ENCODE results near the gene MTA3.
"Not testable (repeated sequence)": the region's sequence is repeated elsewhere in the genome, so short reads cannot be mapped to it uniquely, and the experiment has no call there.

The MTA3 gene

GRCh38 chr2:42572297-42573081 lies 4.1 kb downstream of the MTA3 start:
- no peak for DNase-seq (ENCODE audit: extremely low spot score)
- ChIA-PET CTCF (interaction anchor here (0.9 to 1.4 kb wide), 3 partner anchors 9 to 90 kb away, joined by 3 read pairs; no protein-coding TSS in a partner anchor), POLR2A (no interaction called here)
- no peak for TF ChIP-seq CTCF (IDR thresholded peaks at IDR 0.05; ENCODE audit: control extremely low read depth, extremely low read depth, low read depth, missing control alignments)

GRCh38 chr2:42573256-42573655 lies 4.8 kb downstream of the MTA3 start:
- POLR2A ChIA-PET = no interaction called here
- no peak for TF ChIP-seq CTCF (IDR thresholded peaks at IDR 0.05; ENCODE audit: control extremely low read depth, extremely low read depth, low read depth, missing control alignments)
- no peak for DNase-seq (ENCODE audit: extremely low spot score)
- CTCF ChIA-PET = interaction anchor here (0.9 to 1.4 kb wide), 2 partner anchors 10 to 89 kb away, joined by 3 read pairs; no protein-coding TSS in a partner anchor

- ChIA-PET CTCF (interaction anchor here (1.0 to 1.8 kb wide), 4 partner anchors 9 to 88 kb away, joined by 3 to 7 read pairs (median 4); no protein-coding TSS in a partner anchor), POLR2A (no interaction called here)
- DNase-seq (ENCODE audit: extremely low spot score) = no peak
- no peak for TF ChIP-seq CTCF (IDR thresholded peaks at IDR 0.05; ENCODE audit: control extremely low read depth, extremely low read depth, low read depth, missing control alignments)
Observed at GRCh38 chr2:42575458-42576064, 7.1 kb downstream of the MTA3 start.

- ChIA-PET POLR2A (no interaction called here), CTCF (interaction anchor here (1.2 to 2.1 kb wide), 2 partner anchors 12 to 16 kb away, joined by 3 to 5 read pairs; no protein-coding TSS in a partner anchor)
- no peak for TF ChIP-seq CTCF (IDR thresholded peaks at IDR 0.05; ENCODE audit: control extremely low read depth, extremely low read depth, low read depth, missing control alignments)
- DNase-seq (ENCODE audit: extremely low spot score) = no peak
Observed at GRCh38 chr2:42578621-42579020, 10.2 kb downstream of the MTA3 start.

GRCh38 chr2:42581257-42581656 lies 12.8 kb downstream of the MTA3 start:
- DNase-seq (ENCODE audit: extremely low spot score) = no peak
- CTCF ChIA-PET = no interaction called here
- no peak for TF ChIP-seq CTCF (IDR thresholded peaks at IDR 0.05; ENCODE audit: control extremely low read depth, extremely low read depth, low read depth, missing control alignments)
- POLR2A ChIA-PET = interaction anchor here (0.6 kb wide), 1 partner anchor 17 kb away, joined by 4 read pairs; no protein-coding TSS in a partner anchor

- DNase-seq (ENCODE audit: extremely low spot score); POLR2A ChIA-PET: not testable (repeated sequence)
- CTCF ChIA-PET = interaction anchor here (0.9 kb wide), 1 partner anchor 79 kb away, joined by 3 read pairs; no protein-coding TSS in a partner anchor
Observed at GRCh38 chr2:42584628-42585027, 16.2 kb downstream of the MTA3 start.

GRCh38 chr2:42585779-42586178 lies 17.3 kb downstream of the MTA3 start:
- no peak for TF ChIP-seq CTCF (IDR thresholded peaks at IDR 0.05; ENCODE audit: control extremely low read depth, extremely low read depth, low read depth, missing control alignments)
- POLR2A ChIA-PET = no interaction called here
- CTCF ChIA-PET = no interaction called here
- no peak for DNase-seq (ENCODE audit: extremely low spot score)

Measured in GM10248 (cell line).